ENCODE results near the gene FZD7. TPM values are rescaled to one million over a fixed set of nuclear protein-coding genes. Genes with fewer than 3 reads are reported as not detected.

The FZD7 gene
- total RNA-seq, 2 donors from 2014 or later: 12.2 to 18.9 TPM

Other genes with a start within 250 kb of the FZD7 start
- 1 to 10 TPM in 1 of 2 donors, under 1 TPM in 1; 0.44 to 1.0 TPM for gene CDK15, start 227.3 kb upstream of the FZD7 start, total RNA-seq
- gene KIAA2012, start 39.4 kb downstream of the FZD7 start, total RNA-seq: not detected
- 10 to 100 TPM; 59.2 to 63.2 TPM for gene SUMO1, start 204.7 kb downstream of the FZD7 start, total RNA-seq
- 10 to 100 TPM; 24.2 to 33.4 TPM for gene NOP58, start 231.9 kb downstream of the FZD7 start, total RNA-seq

Measured in left cardiac atrium (tissue), 2 donors.